Gastrocnemius medialis (tissue), 4 donors: ENCODE data around the gene WNT11.

Experiments used
- CTCF ChIP-seq, 5 experiments: fragments of 450-650 bp in 3 of 5; fragments of 200-600 bp in 2 of 5; sonication (generic) in 2 of 5; IDR thresholded peaks in 4 of 5; conservative IDR thresholded peaks in 1 of 5; 1 replicate in 4 of 5; 2 replicates in 1 of 5; pipeline ENCODE4 v1.5.1; 2016 to 2019; ENCODE audit warnings: antibody characterized with exemption in 5 of 5, mild to moderate bottlenecking in 3 of 5, moderate library complexity in 3 of 5
- POLR2A ChIP-seq, 2 donors: fragments of 450-650 bp; IDR thresholded peaks; one replicate each; pipeline ENCODE4 v1.6.1; 2017; ENCODE audit warnings: antibody characterized with exemption in 2 of 2, mild to moderate bottlenecking in 2 of 2, moderate library complexity in 2 of 2

- TF ChIP-seq CTCF (IDR thresholded peaks at IDR 0.05 in 4 of 5, conservative IDR thresholded peaks at IDR 0.05 in 1 of 5) (no peak), POLR2A (IDR thresholded peaks at IDR 0.05) (no peak)
Observed at GRCh38 chr11:76217653-76218160, 11.4 kb upstream of the WNT11 start.
